Kidney glomerular epithelial cell (primary cell): Measurements from ENCODE around the gene SECISBP2.
"Not testable (repeated sequence)": the region's sequence is repeated elsewhere in the genome, so short reads cannot be mapped to it uniquely, and the experiment has no call there.

Source experiments
- DNase-seq: peaks from one replicate; lab custom pipeline; 2025; lab: John Stamatoyannopoulos, UW

SECISBP2 gene, protein sequence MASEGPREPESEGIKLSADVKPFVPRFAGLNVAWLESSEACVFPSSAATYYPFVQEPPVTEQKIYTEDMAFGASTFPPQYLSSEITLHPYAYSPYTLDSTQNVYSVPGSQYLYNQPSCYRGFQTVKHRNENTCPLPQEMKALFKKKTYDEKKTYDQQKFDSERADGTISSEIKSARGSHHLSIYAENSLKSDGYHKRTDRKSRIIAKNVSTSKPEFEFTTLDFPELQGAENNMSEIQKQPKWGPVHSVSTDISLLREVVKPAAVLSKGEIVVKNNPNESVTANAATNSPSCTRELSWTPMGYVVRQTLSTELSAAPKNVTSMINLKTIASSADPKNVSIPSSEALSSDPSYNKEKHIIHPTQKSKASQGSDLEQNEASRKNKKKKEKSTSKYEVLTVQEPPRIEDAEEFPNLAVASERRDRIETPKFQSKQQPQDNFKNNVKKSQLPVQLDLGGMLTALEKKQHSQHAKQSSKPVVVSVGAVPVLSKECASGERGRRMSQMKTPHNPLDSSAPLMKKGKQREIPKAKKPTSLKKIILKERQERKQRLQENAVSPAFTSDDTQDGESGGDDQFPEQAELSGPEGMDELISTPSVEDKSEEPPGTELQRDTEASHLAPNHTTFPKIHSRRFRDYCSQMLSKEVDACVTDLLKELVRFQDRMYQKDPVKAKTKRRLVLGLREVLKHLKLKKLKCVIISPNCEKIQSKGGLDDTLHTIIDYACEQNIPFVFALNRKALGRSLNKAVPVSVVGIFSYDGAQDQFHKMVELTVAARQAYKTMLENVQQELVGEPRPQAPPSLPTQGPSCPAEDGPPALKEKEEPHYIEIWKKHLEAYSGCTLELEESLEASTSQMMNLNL

DNA sequence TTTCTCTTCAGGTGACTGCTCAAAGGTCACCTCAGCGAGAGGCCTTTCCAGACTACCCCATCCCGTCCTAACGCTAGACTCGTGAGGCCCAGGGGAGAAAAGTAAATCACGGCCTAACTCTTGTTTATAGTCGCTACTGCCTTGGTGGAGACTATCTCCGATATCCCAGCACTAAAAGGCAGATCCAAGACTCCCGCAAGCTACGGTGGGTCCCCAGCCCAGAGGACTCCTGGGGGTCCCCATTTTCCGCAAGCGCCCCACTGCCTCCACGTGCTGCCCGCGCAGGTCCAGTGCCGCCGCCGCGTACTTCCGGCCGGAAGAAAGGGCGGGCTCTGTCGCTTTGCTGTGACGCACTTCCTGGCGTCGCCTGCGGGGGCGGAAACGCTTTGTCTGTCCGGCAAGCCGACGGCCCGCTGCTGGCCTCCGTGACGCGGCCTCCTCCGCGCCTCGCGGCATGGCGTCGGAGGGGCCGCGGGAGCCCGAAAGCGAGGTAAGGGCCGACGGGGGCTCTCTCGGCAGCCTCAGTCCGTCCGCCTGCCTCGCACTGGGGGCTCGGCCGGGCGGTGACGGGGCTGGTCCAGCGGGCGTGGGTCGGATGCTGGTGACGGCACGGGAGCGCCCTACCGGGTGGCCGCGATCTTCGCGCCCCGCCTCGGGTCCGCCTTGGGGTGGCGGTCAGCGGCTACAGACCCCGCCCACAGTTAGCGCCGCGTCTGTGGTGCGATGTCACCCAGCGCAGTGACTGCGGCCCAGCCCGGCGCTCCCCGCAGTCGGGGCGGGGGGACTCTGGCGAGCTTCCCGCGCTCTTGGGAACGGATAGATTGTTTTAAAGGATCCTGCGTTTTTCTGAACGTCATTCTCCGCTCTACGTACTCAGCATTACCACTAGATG lies at the start of gene SECISBP2:
Gene SECISBP2, plus strand, starts transcription at position 378 of the 892 bp plus-strand sequence. Its CDS starts 77 bp downstream, at position 455.
- DNase-seq, result peak; percentile 93

DNA sequence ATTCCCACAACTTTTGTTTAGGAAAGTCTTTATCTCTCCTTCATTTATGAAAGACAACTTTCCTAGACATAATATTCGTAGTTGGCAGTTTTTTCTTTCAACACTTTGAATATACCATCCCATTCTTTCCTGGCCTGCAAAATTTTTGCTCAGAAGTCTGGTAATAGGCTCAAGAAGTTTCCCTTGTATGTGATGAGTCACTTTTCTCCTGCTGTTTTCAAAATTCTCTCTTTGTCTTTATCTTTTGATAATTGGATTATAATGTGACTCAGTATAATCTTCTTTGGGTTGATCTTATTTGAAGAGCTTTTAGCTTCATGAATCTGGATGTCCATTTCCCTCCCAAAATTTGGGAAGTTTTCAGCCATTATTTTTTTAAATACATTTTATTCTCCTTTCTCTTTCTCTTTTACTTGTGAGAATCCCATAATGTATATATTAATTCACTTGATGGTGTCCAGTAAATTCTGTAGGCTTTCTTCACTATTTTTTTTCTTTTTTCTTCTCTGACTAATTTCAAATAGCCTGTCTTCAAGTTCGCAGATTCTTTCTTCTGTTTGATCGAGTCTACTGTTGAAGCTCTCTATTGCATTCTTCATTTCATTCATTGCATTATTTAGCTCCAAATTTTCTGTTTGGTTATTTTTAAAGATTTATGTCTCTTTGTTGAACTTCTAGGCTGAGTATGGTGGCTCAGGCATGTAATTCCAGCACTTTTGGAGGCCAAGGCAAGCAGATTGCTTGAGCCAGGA lies 44.6 kb upstream of the SECISBP2 start:
- no peak for DNase-seq

DNA sequence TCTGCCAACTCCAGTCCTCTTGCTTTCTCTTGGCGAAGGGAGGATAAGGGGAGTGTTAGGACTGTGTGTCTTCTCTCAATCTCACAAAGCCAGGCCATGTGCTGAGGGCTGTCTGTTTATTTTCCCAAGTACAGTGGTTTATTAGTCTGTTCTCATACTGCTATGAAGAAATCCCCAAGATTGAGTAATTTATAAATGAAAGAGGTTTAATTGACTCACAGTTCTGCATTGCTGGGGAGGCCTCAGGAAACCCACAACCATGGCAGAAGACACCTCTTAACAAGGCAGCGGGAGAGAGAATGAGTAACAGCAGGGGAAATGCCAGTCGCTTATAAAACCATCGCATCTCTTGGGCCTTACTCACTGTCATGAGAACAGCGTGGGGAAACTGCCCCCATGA lies 43.5 kb upstream of the SECISBP2 start:
- DNase-seq, result peak; percentile 4

DNA sequence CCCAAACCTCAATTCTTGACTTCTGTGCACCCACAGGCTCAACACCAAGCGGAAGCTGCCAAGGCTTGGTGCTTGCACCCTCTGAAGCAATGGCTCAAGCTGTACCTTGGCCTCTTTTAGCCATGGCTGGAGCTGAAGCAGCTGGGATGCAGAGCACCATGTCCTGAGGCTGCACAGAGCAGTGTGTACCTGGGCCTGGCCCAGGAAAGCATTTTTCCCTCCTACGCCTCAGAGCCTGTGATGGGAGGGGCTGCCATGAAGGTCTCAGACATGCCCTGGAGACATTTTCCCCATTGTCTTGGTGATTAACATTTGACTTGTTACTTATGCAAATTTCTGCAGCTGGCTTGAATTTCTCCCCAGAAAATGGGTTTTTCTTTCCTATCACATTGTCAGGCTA lies 42.3 kb upstream of the SECISBP2 start:
- DNase-seq, result not testable (repeated sequence)

DNA sequence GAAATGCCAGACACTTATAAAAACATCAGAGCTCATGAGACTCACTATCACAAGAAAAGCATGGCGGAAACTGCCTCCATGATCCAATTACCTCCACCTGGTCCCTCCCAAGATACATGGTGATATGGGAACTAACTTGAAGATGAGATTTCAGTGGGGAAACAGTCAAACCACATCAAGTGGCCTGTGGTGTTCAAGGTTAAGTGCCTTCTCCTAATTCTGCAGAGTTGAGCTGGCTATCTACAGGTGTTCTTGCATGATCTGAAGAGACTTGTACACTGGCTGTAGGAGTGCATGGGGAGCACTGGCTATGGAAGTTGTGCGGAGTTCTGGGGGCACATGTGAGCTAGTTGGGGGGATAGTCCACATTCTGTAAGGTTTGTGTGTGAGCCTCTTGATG lies 41.3 kb upstream of the SECISBP2 start:
- DNase-seq, result no peak

DNA sequence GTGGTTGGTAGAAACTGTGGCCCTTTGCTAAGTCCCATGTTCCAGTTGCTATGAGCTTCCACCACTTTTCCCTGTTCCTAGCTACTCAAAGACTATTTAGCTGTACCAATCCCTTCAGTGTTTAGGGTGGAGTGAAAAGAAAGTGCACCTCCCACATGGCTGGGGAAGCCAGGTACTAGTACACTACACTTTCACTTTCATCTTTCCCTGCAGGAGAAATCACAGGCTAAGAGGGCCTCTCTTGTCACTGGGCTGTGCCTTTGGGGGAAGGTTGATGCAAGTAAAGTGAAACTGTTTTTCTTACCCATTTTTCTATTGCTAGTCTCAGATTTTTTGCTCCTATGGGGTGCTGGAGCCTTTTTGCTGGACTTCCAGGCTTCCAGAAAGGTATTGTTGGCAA lies 40.8 kb upstream of the SECISBP2 start:
- DNase-seq, result no peak

DNA sequence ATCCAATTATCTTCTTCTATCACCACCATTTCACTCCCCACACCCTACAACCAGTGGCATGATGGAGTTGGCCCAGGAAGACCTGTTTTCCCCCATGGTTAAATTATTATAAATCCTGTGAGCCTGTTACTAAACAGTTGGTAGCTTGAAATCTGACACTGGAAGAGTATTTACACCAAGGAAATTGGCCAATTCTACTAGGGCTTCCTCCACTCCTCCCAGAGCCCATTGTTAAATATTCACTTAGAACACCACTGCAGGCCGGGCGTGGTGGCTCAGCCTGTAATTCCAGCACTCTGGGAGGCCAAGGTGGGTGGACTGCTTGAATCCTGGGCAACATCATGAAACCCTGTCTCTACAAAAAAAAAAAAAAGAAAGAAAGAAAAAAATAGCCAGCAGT lies 39.7 kb upstream of the SECISBP2 start:
- no peak for DNase-seq

DNA sequence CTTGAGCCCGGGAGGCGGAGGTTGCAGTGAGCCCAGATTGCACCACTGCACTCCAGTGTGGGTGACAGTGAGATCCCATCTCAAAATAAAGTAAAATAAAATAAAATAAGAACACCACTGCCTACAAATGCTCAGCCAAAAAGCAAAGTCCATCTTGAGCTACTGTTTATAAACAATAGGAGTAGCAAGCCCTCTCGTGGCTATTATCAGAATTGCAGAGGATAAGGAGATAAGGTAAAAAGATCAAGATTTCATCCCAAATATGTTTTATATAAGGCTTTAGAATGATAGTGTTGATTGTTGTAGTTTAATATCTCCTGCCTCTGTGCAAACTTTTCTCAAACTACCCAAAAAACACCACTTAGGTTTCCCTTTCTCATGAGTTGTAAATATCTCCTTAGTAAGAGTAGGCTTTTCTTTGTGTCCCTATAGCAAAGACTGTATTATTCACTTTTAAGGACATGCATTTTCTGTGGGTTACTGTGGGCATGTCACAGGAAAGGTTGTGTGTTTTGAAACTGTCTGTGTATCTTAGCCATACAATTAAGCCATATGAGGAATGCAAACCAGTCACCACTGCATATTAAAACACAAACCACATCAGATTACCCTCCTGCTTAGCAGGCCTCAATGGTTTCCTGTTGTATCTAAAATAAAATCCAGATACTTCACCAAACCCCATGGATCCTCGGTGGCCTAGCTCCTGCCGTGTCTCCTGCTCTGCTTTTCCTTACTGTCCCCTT lies 39.1 kb upstream of the SECISBP2 start:
- DNase-seq, result peak; percentile 21

DNA sequence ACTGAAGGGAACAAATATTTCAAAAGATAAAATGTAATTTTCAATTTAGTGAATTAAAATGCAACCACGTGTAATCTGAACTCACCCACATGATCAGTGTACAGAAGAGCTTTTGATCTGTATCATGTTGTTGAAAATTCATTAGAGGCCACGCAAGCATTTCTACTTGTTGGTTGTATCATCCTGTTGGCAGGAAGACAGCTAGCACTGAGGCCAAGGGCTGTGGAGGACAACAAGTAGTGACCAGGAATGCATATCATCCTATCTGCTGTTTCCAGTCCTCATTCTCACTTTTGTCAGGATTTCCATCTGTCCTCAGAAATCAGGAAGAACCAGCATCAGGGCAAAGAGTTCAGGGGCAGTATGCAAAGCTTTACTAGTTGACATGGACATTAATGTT lies 37.2 kb upstream of the SECISBP2 start:
- DNase-seq, result no peak

DNA sequence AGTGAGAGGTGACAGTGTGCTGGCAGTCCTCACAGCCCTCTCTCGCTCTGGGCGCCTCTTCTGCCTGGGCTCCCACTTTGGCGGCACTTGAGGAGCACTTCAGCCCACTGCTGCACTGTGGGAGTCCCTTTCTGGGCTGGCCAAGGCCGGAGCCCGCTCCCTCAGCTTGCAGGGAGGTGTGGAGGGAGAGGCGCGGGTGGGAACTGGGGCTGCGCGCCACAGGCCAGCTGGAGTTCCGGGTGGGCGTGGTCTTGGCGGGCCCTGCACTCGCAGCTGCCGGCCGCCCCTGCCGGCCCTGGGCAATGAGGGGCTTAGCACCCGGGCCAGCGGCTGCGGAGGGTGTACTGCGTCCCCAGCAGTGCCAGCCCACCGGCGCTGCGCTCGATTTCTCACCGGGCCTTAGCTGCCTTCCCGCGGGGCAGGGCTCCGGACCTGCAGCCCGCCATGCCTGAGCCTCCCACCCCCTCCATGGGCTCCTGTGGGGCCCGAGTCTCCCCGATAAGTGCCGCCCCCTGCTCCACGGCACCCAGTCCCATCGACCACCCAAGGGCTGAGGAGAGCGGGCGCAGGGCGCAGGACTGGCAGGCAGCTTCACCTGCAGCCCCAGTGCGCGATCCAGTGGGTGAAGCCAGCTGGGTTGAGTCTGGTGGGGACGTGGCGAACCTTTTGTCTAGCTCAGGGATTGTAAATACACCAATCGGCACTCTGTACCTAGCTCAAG lies 35.9 kb upstream of the SECISBP2 start:
- DNase-seq, result not testable (repeated sequence)

DNA sequence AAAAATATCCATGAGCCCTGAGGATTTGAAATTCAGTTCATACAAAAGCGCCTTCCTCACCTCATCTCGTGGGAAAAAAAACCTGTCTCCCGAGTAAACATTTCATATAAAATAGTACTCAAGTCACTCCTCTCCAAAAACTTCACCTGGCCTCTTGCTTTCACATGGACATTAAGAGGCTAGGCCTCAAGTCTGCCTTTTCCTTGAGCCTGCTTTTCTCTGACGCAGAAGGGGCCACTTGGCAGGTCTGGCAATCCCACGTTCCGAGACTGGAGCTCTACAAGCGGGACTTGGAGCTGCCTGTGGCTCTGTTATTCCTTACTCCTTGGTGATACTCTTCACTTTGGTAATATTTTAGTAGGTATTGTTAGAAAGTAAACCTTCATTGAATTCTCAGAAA lies 34.2 kb upstream of the SECISBP2 start:
- no peak for DNase-seq

DNA sequence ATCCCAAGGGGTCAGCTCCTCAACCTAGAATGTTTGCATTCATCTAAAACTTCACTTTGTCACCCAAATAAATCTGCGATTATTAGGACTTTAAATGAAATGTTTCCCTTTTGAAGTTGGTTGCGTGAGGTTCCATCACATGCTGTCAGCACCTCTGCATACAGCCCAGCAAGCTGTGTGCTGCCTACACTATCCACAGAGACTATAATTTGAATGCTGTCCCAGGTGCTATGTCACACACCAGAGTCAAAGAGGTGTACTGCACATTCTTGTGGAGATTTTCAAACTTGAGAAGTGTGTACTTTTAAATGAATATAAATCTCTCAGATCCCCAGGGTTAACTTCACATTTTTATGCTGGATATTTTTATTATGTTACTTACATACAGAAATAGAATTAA lies 26.6 kb upstream of the SECISBP2 start:
- DNase-seq, result no peak

DNA sequence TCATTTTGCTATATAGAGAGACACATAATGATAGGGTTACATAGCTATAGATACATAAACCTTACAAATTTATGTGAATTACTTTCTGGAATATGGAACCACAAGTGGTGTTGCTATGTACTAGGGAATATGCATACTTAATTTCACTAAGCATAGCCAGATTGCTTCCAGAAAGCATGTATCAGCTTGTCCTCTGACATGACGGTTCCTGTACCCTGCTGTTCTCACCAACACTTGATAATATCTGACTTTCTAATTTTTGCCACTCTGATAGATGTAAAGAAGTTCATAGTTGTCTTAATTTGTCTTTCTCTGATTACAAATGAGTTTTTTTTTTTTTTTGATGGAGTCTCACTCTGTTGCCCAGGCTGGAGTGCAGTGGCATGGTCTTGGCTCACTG lies 25.3 kb upstream of the SECISBP2 start:
- DNase-seq, result no peak

DNA sequence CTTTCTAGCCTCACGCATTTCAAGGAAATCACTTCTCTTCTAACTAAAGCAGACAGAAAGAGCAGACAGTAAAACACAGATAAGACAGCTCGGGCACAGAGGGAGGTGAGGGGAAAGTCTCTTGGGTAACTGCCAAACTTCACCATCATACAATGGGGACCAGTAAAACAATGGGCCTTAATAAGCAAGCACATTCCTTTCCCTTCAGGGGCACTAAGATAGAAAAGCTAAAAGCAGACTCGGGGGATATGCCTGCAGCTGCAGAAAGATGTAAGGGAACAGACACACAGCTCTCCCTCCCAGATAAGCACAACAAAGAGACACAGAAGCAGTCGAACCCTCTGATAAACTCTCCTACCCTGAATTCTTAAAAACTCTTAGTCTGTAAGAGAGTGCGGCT lies 22.9 kb upstream of the SECISBP2 start:
- DNase-seq, result no peak

DNA sequence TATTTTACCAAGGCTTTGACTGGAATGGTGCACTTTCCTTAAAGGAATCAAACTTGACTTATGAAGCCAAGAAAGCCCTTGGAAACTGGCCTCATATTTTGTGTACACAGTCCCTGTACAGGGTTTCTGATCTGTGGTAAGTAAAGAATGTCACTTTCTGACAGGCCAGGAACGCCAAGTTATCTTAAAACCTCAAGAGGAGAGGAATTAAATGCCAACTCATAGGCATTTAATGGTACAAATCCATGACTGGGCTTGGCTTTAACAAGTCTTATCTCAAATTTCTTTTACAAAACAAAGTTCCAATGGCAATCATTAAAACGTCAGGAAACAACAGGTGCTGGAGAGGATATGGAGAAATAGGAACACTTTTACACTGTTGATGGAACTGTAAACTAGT lies 16.3 kb upstream of the SECISBP2 start:
- DNase-seq, result not testable (repeated sequence)

DNA sequence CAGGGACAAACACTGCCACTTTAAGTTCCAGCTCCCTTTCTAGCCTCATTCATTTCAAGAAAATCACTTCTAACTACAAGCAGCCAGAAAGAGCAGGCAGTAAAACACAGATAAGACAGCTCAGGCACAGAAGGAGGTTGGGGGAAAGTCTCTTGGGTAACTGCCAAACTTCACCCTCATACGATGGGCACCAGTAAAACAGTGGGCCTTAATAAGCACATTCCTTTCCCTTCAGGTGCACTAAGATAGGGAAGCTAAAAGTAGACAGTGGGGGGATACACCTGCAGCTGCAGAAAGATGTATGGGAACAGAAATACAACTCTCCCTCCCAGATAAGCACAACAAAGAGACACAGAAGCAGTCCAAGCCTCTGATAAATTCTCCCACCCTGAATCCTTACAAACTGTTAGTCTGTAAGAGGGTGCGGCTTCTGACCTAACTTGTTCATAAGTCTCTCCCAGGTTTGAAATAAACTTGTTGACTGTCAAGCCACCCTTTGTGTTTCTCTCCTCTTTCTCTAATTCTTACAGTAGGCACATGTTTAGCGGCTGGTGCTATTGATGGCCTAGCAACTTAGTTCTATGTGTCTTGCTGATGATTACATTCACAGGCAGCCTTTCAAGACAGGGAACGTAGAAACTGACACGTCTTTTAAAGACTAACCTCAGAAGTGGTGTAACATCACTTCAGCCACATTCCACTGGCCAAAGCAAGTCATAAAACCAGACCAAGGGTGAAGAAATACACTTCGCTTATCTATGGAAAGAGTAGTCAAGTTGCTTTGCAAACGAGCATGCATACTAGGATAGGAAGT lies 14.1 kb upstream of the SECISBP2 start:
- no peak for DNase-seq

DNA sequence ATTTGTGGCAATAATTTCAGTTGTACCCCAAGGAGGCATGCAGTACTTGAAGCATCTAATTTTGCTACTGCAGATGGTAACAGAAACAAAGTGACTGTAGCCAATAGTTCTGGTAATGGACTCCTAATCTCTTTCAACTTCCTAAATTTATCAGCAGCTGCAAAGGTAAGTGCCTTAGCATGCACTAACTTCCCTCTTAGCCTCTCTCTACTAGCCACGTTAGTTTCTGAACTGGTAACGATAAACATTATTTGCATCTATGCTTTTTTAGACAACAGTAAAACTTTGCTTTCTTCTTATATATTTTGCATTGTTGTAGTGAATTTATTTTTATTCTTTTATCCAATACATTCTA lies 13.5 kb upstream of the SECISBP2 start:
- DNase-seq, result no peak

DNA sequence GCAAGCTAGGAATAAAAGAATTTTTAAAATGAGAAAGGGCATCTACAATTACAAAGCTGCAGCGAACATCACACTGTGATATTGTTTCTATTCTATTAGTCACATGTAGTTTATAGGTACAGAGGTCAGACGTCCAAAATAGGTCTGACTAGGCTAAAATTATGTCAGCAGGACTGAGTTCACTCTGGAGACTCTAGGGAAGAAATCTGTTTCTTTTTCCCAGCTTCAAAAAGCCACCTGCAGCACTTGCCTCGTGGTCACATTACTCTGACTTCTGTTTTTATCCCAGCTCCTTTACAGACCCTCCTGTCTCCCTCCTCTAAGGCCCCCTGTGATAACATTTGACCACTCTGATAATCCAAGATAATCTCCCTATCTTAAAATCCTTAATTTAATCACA lies 12.4 kb upstream of the SECISBP2 start:
- DNase-seq, result no peak

DNA sequence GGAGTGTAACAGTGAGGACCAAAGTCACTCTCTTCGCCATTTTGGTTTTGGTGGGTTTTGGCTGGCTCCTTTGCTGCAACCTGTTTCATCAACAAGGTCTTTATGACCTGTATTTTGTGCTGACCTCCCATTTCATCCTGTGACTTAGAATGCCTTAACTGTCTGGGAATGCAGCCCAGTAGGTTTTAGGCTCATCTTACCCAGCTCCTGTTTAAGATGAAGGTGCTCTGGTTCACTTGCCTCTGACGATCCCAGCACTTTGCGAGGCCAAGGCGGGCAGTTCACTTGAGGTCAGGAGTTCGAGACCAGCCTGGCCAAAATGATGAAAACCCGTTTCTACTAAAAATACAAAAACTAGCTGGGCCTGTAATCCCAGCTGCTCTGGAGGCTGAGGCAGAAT lies 9.1 kb upstream of the SECISBP2 start:
- DNase-seq, result no peak
